ENCODE measurements around the gene OR8I2. TPM values are rescaled to one million over a fixed set of nuclear protein-coding genes. Genes with fewer than 3 reads are reported as not detected.
"Not testable (repeated sequence)": the region's sequence is repeated elsewhere in the genome, so short reads cannot be mapped to it uniquely, and the experiment has no call there.

OR8I2 gene
- total RNA-seq, 1 experiment from 2014 or later: not detected

- H3K4me1 Mint-ChIP-seq: no peaks in the 10 kb centered on the region
Measured at GRCh38 chr11:56140151-56140661, 47.1 kb downstream of the OR8I2 start, which contains the start of gene OR8J3. Gene OR8J3 (minus strand): TSS chr11:56140201. CDS start chr11:56137718, 2,483 bp downstream.

GRCh38 chr11:56143681-56144080 is 50.6 kb downstream of the OR8I2 start:
- H3K4me1 Mint-ChIP-seq; H3K27me3 Mint-ChIP-seq (ENCODE audit: low read depth); DNase-seq (ENCODE audit: low spot score); POLR2A ChIA-PET; H3K36me3 Mint-ChIP-seq; H3K4me3 Mint-ChIP-seq; CTCF ChIA-PET; ATAC-seq; H3K27ac Mint-ChIP-seq: not testable (repeated sequence)
- H3K9me3 Mint-ChIP-seq: peaks cover 31% of the 10 kb centered on the region

More at GRCh38 chr11:56140151-56140661, 47.1 kb downstream of the OR8I2 start, which contains the start of gene OR8J3:
- Mint-ChIP-seq H3K9me3 (peaks cover 23% of the 10 kb centered on the region), H3K36me3 (peaks cover 9% of the 10 kb centered on the region; the same call in 1 of the 2 replicates), H3K4me3 (no peak within 1 kb of the TSS), H3K27me3 (ENCODE audit: low read depth) (no peaks in the 10 kb centered on the region), H3K27ac (no peak within 1 kb of the TSS)
- POLR2A ChIA-PET: no interaction called here
- DNase-seq (ENCODE audit: low spot score): no peak
- ATAC-seq: no peak
- no peak for TF ChIP-seq ERG (CRISPR knock-in tag; IDR thresholded peaks at IDR 0.05)
- TF ChIP-seq ZBTB43 (CRISPR knock-in tag; IDR thresholded peaks at IDR 0.05): no peak
- no peak for TF ChIP-seq ZNF121 (CRISPR knock-in tag; IDR thresholded peaks at IDR 0.05)
- no peak for TF ChIP-seq CTCF (IDR thresholded peaks at IDR 0.05)
- no peak for TF ChIP-seq ATF3 (CRISPR knock-in tag; conservative IDR thresholded peaks at IDR 0.05)
- no peak for TF ChIP-seq CBFB (CRISPR knock-in tag; IDR thresholded peaks at IDR 0.05; ENCODE audit: low read depth)
- no peak for TF ChIP-seq OVOL2 (CRISPR knock-in tag; IDR thresholded peaks at IDR 0.05; ENCODE audit: borderline replicate concordance)
- no peak for TF ChIP-seq ATF6 (CRISPR knock-in tag; IDR thresholded peaks at IDR 0.05)
- TF ChIP-seq ZNF219 (CRISPR knock-in tag; IDR thresholded peaks at IDR 0.05; ENCODE audit: borderline replicate concordance): no peak
- TF ChIP-seq EMX1 (CRISPR knock-in tag; IDR thresholded peaks at IDR 0.05): no peak
- TF ChIP-seq ZNF138 (CRISPR knock-in tag; conservative IDR thresholded peaks at IDR 0.05): no peak
- no peak for TF ChIP-seq TEAD1 (CRISPR knock-in tag; IDR thresholded peaks at IDR 0.05)
- TF ChIP-seq TCF7 (CRISPR knock-in tag; IDR thresholded peaks at IDR 0.05; ENCODE audit: low read depth): no peak
- no peak for TF ChIP-seq NR2C2 (CRISPR knock-in tag; IDR thresholded peaks at IDR 0.05)
- CTCF ChIA-PET: no interaction called here

Other genes starting within 250 kb of the OR8I2 start
- not detected in 3 replicates for gene TRIM51, start 210.0 kb upstream of the OR8I2 start, total RNA-seq (2021)
- gene OR5W2, start 178.7 kb upstream of the OR8I2 start, total RNA-seq (2021): not detected in 3 replicates
- gene OR5I1, start 156.9 kb upstream of the OR8I2 start, total RNA-seq (2021): not detected in 3 replicates
- gene OR10AG1, start 123.4 kb upstream of the OR8I2 start, total RNA-seq (2021): 0.16 TPM in 1 of 3 replicates, not detected in the others
- gene OR5F1, start 98.7 kb upstream of the OR8I2 start, total RNA-seq (2021): not detected in 3 replicates
- 0.02 TPM in 1 of 3 replicates, not detected in the others for gene OR5AS1, start 65.7 kb upstream of the OR8I2 start, total RNA-seq (2021)
- gene OR8H2, start 10.4 kb downstream of the OR8I2 start, total RNA-seq (2021): not detected in 3 replicates
- not detected in 3 replicates for gene OR8H3, start 29.1 kb downstream of the OR8I2 start, total RNA-seq (2021)
- not detected in 3 replicates for gene OR8J3, start 46.9 kb downstream of the OR8I2 start, total RNA-seq (2021)
- not detected in 3 replicates for gene OR8K5, start 67.0 kb downstream of the OR8I2 start, total RNA-seq (2021)
- not detected in 3 replicates for gene OR5J2, start 83.3 kb downstream of the OR8I2 start, total RNA-seq (2021)
- gene OR5T2, start 140.9 kb downstream of the OR8I2 start, total RNA-seq (2021): not detected in 3 replicates
- not detected in 3 replicates for gene OR5T3, start 158.9 kb downstream of the OR8I2 start, total RNA-seq (2021)
- gene OR5T1, start 180.8 kb downstream of the OR8I2 start, total RNA-seq (2021): not detected in 3 replicates
- gene OR8H1, start 198.9 kb downstream of the OR8I2 start, total RNA-seq (2021): not detected in 3 replicates
- not detected in 3 replicates for gene OR8K3, start 221.8 kb downstream of the OR8I2 start, total RNA-seq (2021)